GM18526 (cell line): ENCODE results near the gene CACNA1H.

Experiments used
- POLR2A ChIP-seq: IDR thresholded peaks from 3 replicates; pipeline ENCODE4 v1.6.1; 2011; ENCODE audit not compliant: insufficient read length; ENCODE audit errors: extremely low read depth

The CACNA1H gene

GRCh38 chr16:1146409-1146808 lies 6.5 kb upstream of the CACNA1H start:
- no peak for TF ChIP-seq POLR2A

- no peak for TF ChIP-seq POLR2A
These were observed 5.9 kb upstream of the CACNA1H start for GRCh38 chr16:1147027-1147426.

DNA sequence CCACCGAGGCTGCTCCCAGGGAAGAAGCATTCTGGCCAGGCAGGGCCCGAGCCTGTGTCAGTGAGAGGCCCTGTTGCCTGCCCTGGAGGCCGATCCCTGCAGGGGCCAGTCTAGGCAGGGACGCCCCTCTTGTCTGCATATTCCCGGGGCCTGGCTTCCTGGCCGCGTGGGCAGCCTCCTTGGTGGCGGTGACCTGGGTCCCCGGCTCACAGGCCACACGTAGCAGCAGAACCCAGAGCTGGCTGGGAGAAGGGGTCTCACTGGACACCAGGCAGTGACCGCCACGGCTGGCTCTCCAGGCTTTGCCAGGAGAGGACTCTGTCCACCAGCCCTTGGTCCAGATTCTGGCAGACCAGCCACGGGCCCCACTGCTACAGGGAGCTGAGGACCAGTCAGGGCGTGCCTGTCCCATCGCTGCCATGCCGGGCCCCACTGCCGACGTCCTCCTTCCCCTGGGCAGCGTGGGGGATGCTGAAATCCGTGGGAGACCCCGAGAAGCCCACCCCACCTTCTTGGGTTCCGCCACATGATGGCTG lies 3.7 kb upstream of the CACNA1H start:
- TF ChIP-seq POLR2A, result no peak

DNA sequence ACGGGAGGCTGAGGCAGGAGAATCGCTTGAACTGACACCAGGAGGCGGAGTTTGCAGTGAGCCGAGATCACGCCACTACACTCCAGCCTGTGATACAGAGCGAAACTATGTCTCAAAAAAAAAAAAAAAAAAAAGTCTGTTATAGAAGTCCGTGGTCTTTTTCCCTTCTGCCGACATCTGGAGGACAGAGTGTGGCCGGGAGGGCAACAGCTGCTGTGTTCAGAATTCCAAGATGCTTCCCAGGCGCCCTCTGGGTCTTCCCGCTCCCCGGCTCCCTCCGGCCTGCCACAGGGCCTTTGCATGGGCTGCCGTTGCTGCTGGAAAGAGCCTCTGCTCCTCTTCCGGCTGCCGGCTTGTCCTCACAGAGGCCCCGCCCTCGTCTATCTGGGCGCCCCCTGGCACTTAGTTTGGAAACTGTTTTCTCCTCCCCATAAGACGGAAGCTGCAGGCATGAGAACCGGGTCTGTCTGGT lies 2.4 kb upstream of the CACNA1H start:
- no peak for TF ChIP-seq POLR2A

DNA sequence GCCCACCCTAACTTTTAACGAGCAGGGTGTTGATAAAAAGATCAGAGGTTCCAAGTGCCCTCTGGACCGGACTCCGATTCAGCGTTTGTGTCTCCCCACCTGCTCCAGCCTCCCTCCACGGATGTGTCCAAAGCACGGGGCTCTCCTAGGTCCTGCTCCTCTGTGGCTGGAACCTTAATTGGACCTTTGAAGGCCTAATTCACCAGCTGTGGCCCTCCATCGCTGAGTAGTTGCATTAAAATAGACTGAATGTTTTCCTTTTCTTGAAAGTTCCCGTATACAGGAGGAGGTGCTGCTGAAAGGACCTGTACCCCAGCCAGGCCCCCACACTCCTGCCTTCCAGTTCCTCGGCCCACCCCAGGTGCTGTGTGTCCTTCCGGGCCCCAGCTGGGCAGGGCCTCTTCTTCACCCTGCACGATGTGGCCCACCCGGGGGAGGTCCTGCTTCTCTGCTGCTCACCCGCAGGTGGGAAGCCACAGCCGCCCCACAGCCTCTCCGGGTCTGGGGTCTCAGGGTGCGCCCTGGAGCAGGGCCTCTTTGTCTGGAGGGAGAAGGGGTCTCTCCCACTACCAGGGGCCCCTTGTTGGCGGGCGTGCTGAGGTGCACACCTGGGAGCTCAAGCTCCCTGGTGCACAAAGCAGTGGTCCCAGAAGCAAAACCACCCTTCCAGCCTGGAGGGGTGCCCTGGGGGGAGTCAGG lies 1.3 kb upstream of the CACNA1H start:
- TF ChIP-seq POLR2A, result no peak

- no peak for TF ChIP-seq POLR2A
These were observed 725 bp upstream of the CACNA1H start for GRCh38 chr16:1152123-1152638.

DNA sequence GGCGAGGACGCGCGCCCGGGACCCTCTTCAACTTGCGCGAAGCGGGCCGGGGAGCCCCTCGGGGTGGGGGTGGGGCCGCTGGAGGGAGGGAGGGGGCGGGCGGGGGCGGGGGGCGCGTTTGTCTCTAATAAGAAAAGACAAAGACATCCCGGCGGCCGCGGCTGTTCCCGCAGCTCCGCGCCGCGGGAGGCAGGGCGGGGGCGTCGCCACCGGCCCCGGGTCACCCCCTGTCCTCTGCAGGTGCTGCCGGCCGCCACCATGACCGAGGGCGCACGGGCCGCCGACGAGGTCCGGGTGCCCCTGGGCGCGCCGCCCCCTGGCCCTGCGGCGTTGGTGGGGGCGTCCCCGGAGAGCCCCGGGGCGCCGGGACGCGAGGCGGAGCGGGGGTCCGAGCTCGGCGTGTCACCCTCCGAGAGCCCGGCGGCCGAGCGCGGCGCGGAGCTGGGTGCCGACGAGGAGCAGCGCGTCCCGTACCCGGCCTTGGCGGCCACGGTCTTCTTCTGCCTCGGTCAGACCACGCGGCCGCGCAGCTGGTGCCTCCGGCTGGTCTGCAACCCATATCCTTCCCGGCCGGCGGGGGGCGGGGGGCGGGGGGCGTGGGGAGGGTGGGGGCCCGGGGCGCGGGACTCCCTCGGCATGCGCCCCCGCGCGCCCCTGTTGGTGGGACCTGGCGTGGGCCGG lies 714 bp downstream of the CACNA1H start:
- TF ChIP-seq POLR2A, result no peak

GRCh38 chr16:1154291-1154886 lies 1.5 kb downstream of the CACNA1H start:
- TF ChIP-seq POLR2A, result no peak

- TF ChIP-seq POLR2A, result no peak
These were observed 2.0 kb downstream of the CACNA1H start for GRCh38 chr16:1154887-1155331.

- no peak for TF ChIP-seq POLR2A
These were observed 2.6 kb downstream of the CACNA1H start for GRCh38 chr16:1155353-1156054.

- TF ChIP-seq POLR2A, result no peak
These were observed 3.4 kb downstream of the CACNA1H start for GRCh38 chr16:1156055-1156982.

DNA sequence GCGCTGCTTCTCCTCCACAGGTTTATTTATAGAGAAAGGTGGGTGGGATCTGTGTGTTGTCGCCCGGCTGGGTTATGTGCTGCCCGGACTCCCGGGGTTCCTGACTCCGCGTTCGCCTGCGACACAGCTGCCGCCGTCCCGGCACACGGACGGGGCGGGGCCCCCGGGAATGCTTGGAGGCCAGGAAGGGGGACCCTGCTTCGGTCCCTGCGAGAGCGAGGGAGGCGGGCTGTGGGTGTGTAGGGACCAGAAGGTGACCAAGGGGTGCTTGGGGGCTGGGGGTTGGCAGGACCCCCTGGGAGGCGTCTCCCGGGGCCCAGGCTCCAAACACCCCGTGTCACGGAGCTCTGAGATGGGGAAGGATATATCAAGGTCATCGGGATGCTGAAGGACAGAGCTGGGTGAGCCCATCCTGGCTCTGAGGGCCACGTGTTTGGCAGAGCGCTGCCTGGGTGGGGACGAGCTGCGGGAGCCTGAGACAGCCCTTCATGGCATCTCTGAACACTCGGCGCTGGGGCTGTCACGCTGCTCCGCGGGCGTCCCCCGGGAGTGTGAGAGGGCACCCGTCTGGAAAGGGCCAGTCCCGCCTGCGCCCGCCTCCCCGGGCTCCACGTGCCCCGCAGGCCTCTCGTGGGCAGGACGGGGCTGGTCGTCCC lies 4.2 kb downstream of the CACNA1H start:
- TF ChIP-seq POLR2A, result no peak

DNA sequence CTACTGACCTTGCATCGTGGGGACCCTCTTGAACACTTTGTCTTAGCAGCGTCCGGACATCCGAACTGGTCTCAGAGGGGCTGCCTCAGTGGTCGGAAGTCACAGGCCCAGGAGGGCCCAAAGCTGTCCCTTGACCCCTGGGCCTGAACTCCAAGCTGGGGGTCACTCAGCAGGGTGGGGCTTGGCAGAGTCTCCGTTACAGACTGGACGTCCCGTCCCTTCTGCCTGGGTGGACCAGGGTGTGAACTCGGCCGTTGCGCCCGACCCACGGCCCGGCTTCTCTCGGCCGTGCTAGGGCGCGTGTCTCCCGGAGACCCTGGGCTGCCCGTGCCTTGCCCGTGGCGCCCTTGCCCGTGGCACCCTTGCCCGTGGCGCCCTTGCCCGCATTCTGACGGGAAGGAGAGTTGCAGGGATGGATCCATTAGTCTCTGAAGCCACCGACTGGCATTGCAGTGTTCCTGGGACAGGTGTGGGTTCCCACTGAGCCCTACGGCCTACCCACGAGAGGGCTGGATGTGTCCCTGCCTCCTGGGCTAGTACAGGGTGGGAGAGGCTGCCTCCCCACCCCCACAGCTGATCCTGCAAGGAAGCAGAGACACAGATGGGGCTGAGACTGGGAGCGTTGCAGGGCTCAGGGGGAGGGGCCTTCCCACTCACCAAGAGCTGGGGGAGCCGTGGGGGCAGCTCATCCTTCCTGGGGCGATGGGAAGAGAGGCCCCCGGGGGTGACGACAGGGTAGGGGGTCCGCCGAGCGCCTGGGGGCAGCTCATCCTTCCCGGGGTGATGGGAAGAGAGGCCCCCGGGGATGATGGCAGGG lies 4.9 kb downstream of the CACNA1H start:
- TF ChIP-seq POLR2A, result no peak
